H1 (cell line): Measurements from ENCODE around the gene HSPBAP1. TPM values are rescaled to one million over a fixed set of nuclear protein-coding genes. Genes with fewer than 3 reads are reported as not detected.

Experiments
- CTCF ChIA-PET: fragments of 300-600 bp; sonication (Branson Sonifier 250); formaldehyde crosslinking; loops from one replicate; lab custom pipeline; 2021; ENCODE audit not compliant: partially characterized antibody; lab: Charles Lee
- POLR2A ChIA-PET: fragments of 300-600 bp; sonication (Branson Sonifier 250); formaldehyde crosslinking; loops from one replicate; lab custom pipeline; 2021; ENCODE audit warnings: inconsistent platforms; ENCODE audit not compliant: partially characterized antibody; lab: Charles Lee
- DNase-seq, 2 experiments: peaks; one replicate each; pipeline versions ENCODE4 v3.0.0 to v3.0.0-alpha.2; 2010 to 2022; ENCODE audit warnings: low spot score in 2 of 2, low read depth in 1 of 2, mixed read lengths in 1 of 2
- FAIRE-seq: peaks from 2 replicates; lab custom pipeline; 2011; peaks lifted over from hg19 to GRCh38; lab: Jason Lieb, UNC
- H2AFZ ChIP-seq: 2 replicates; pipeline ENCODE4 v1.8.1; 2012; ENCODE audit warnings: low read length, inconsistent platforms
- H2AK5ac ChIP-seq: 2 replicates; pipeline ENCODE4 v1.6.1; 2013; ENCODE audit warnings: low read depth, low read length
- H2BK120ac ChIP-seq: replicated peaks from 2 replicates; pipeline ENCODE3; 2013; ENCODE audit warnings: low read depth, low read length, inconsistent platforms
- H2BK12ac ChIP-seq: 2 replicates; pipeline ENCODE4 v1.6.1; 2013; ENCODE audit warnings: low read depth, low read length
- H2BK15ac ChIP-seq: 2 replicates; pipeline ENCODE4 v1.6.1; 2013; ENCODE audit warnings: low read length
- H2BK20ac ChIP-seq: 2 replicates; pipeline ENCODE4 v1.6.1; 2013; ENCODE audit warnings: low read length
- H2BK5ac ChIP-seq: 2 replicates; pipeline ENCODE4 v1.6.1; 2013; ENCODE audit warnings: low read depth, low read length
- H3K14ac ChIP-seq: 2 replicates; pipeline ENCODE4 v1.6.1; 2013; ENCODE audit warnings: inconsistent platforms; ENCODE audit not compliant: insufficient read length
- H3K18ac ChIP-seq: 2 replicates; pipeline ENCODE4 v1.6.1; 2013; ENCODE audit warnings: low read length; ENCODE audit errors: extremely low read depth
- H3K23ac ChIP-seq: 2 replicates; pipeline ENCODE4 v1.6.1; 2013; ENCODE audit warnings: inconsistent platforms; ENCODE audit not compliant: insufficient read length
- H3K23me2 ChIP-seq: 2 replicates; pipeline ENCODE4 v1.6.1; 2013; ENCODE audit warnings: low read depth, low read length
- H3K27ac ChIP-seq: 2 replicates; pipeline ENCODE4 v1.6.1; 2011; ENCODE audit warnings: low read depth, low read length, inconsistent platforms
- H3K27me3 ChIP-seq, 4 experiments: replicated peaks in 1 of 4; 1 replicate in 1 of 4; 2 replicates in 3 of 4; pipeline versions ENCODE4 v1.6.1 to v1.8.1; 2011 to 2013; ENCODE audit warnings: low read length in 3 of 4, mild to moderate bottlenecking in 3 of 4, inconsistent platforms in 2 of 4, mixed read lengths in 2 of 4, moderate library complexity in 1 of 4; ENCODE audit not compliant: control insufficient read depth in 3 of 4, insufficient read depth in 3 of 4; ENCODE audit errors: extremely low read depth in 1 of 4
- H3K36me3 ChIP-seq, 4 experiments: 2 replicates each; pipeline versions ENCODE4 v1.6.1 to v1.8.1; 2011 to 2013; ENCODE audit warnings: mild to moderate bottlenecking in 4 of 4, low read length in 3 of 4, moderate library complexity in 2 of 4, control low read depth in 1 of 4, inconsistent platforms in 1 of 4; ENCODE audit not compliant: insufficient read depth in 4 of 4, control insufficient read depth in 2 of 4
- H3K4ac ChIP-seq: replicated peaks from 2 replicates; pipeline ENCODE3; 2013; ENCODE audit warnings: low read length, low read depth, mixed read lengths, inconsistent platforms; ENCODE audit not compliant: insufficient read length
- H3K4me1 ChIP-seq, 4 experiments: replicated peaks in 1 of 4; 1 replicate in 1 of 4; 2 replicates in 3 of 4; pipeline versions ENCODE4 v1.6.1 to v1.8.1; 2011 to 2013; ENCODE audit warnings: low read length in 3 of 4, inconsistent platforms in 2 of 4, mixed read lengths in 1 of 4; ENCODE audit not compliant: insufficient read depth in 4 of 4, control insufficient read depth in 3 of 4
- H3K4me2 ChIP-seq, 2 experiments: 2 replicates each; pipeline versions ENCODE4 v1.6.1 to v1.8.1; 2011 to 2013; ENCODE audit warnings: low read depth in 2 of 2, low read length in 2 of 2, control low read depth in 1 of 2, inconsistent platforms in 1 of 2, mild to moderate bottlenecking in 1 of 2; ENCODE audit not compliant: insufficient read depth in 1 of 2
- H3K4me3 ChIP-seq, 4 experiments: fragments of 200-600, 300-600 bp in 1 of 4; sonication (generic), shearing (Covaris generic), sonication (Bioruptor Twin) in 1 of 4; 2 replicates each; pipeline versions ENCODE4 v1.5.1 to v1.8.1; 2011 to 2016; ENCODE audit warnings: low read length in 4 of 4, low read depth in 3 of 4, control low read depth in 2 of 4, inconsistent platforms in 2 of 4, mild to moderate bottlenecking in 2 of 4, mixed read lengths in 1 of 4, moderate library complexity in 1 of 4; ENCODE audit not compliant: insufficient read depth in 2 of 4; ENCODE audit errors: extremely low read depth in 1 of 4
- H3K56ac ChIP-seq: replicated peaks from 2 replicates; pipeline ENCODE3; 2013; ENCODE audit warnings: low read depth, mild to moderate bottlenecking, mixed read lengths, low read length, inconsistent platforms; ENCODE audit not compliant: insufficient read length
- H3K79me1 ChIP-seq: 2 replicates; pipeline ENCODE4 v1.6.1; 2013; ENCODE audit warnings: low read depth, low read length, control low read depth
- H3K79me2 ChIP-seq, 2 experiments: 2 replicates each; pipeline versions ENCODE4 v1.6.1 to v1.8.1; 2012 to 2013; ENCODE audit warnings: low read length in 2 of 2, mild to moderate bottlenecking in 2 of 2, inconsistent platforms in 1 of 2; ENCODE audit not compliant: insufficient read depth in 2 of 2, control insufficient read depth in 1 of 2
- H3K9ac ChIP-seq, 4 experiments: replicated peaks in 1 of 4; 1 replicate in 1 of 4; 2 replicates in 3 of 4; pipeline versions ENCODE4 v1.6.1 to v1.8.1; 2011 to 2013; ENCODE audit warnings: low read depth in 3 of 4, low read length in 3 of 4, control low read depth in 2 of 4, mild to moderate bottlenecking in 2 of 4, moderate library complexity in 2 of 4, inconsistent platforms in 1 of 4; ENCODE audit errors: extremely low read depth in 1 of 4
- H3K9me3 ChIP-seq, 2 experiments: 2 replicates each; pipeline versions ENCODE4 v1.6.1 to v1.8.1; 2012 to 2013; ENCODE audit warnings: mild to moderate bottlenecking in 2 of 2, moderate library complexity in 2 of 2, control low read depth in 1 of 2, inconsistent platforms in 1 of 2, low read depth in 1 of 2, low read length in 1 of 2, mixed read lengths in 1 of 2; ENCODE audit not compliant: insufficient read depth in 2 of 2
- H4K20me1 ChIP-seq, 2 experiments: replicated peaks in 1 of 2; 2 replicates each; pipeline versions ENCODE3 to v1.8.1; 2011 to 2013; ENCODE audit warnings: inconsistent platforms in 2 of 2, low read length in 2 of 2, mild to moderate bottlenecking in 1 of 2; ENCODE audit not compliant: insufficient read depth in 2 of 2, control insufficient read depth in 1 of 2
- H4K5ac ChIP-seq: 2 replicates; pipeline ENCODE4 v1.6.1; 2013; ENCODE audit warnings: low read length, low read depth, mixed read lengths, inconsistent platforms; ENCODE audit not compliant: insufficient read length
- H4K8ac ChIP-seq: 2 replicates; pipeline ENCODE4 v1.8.0; 2013; ENCODE audit warnings: mild to moderate bottlenecking, moderate library complexity, low read length, inconsistent platforms; ENCODE audit not compliant: insufficient read depth; ENCODE audit errors: extremely low read depth
- H4K91ac ChIP-seq: replicated peaks from 2 replicates; pipeline ENCODE3; 2013; ENCODE audit warnings: low read length, mixed read lengths, inconsistent platforms; ENCODE audit not compliant: insufficient read length
- ASH2L ChIP-seq: fragments of 200-600, 300-600 bp; sonication (generic); IDR thresholded peaks from one replicate; pipeline ENCODE4 v1.7.1; 2017; ENCODE audit warnings: low read length
- ATF3 ChIP-seq: IDR thresholded peaks from 2 replicates; pipeline ENCODE4 v1.6.1; 2011; ENCODE audit warnings: low read depth, mild to moderate bottlenecking, low read length; ENCODE audit not compliant: insufficient read depth
- BRCA1 ChIP-seq: IDR thresholded peaks from 2 replicates; pipeline ENCODE4 v1.6.1; 2012; ENCODE audit warnings: low read depth, low read length, improper control_type of control experiment
- CBX5 ChIP-seq: fragments of 300-800, 300-1000 bp; sonication (generic); IDR thresholded peaks from 2 replicates; pipeline ENCODE4 v1.7.1; 2016; ENCODE audit warnings: antibody characterized with exemption, low read length, low read depth
- CHD1 ChIP-seq: IDR thresholded peaks from 2 replicates; pipeline ENCODE4 v1.6.1; 2012; ENCODE audit warnings: low read depth, low read length, improper control_type of control experiment
- CREB1 ChIP-seq: IDR thresholded peaks from 2 replicates; pipeline ENCODE4 v1.6.1; 2012; ENCODE audit warnings: inconsistent platforms
- HDAC6 ChIP-seq: IDR thresholded peaks from one replicate; pipeline ENCODE4 v1.7.1; 2012; ENCODE audit warnings: low read depth, mild to moderate bottlenecking, inconsistent platforms, low read length, moderate library complexity
- RBBP5 ChIP-seq: IDR thresholded peaks from 2 replicates; pipeline ENCODE4 v1.7.1; 2012; ENCODE audit warnings: low read depth, mild to moderate bottlenecking, inconsistent platforms, low read length, moderate library complexity, borderline replicate concordance
- RXRA ChIP-seq: IDR thresholded peaks from 2 replicates; pipeline ENCODE4 v1.6.1; 2011; ENCODE audit warnings: low read depth, mild to moderate bottlenecking, low read length, moderate library complexity; ENCODE audit not compliant: insufficient read depth
- SIRT6 ChIP-seq: IDR thresholded peaks from one replicate; pipeline ENCODE4 v1.7.1; 2012; ENCODE audit warnings: low read length, inconsistent platforms
- SP1 ChIP-seq: IDR thresholded peaks from 2 replicates; pipeline ENCODE4 v1.6.1; 2011; ENCODE audit warnings: low read depth, low read length
- SP4 ChIP-seq: IDR thresholded peaks from 2 replicates; pipeline ENCODE4 v1.6.1; 2012; ENCODE audit warnings: low read length, inconsistent platforms
- SRF ChIP-seq: IDR thresholded peaks from 2 replicates; pipeline ENCODE4 v1.6.1; 2011; ENCODE audit warnings: mild to moderate bottlenecking, low read depth, low read length, moderate library complexity
- TCF12 ChIP-seq: IDR thresholded peaks from 2 replicates; pipeline ENCODE4 v1.6.1; 2011; ENCODE audit warnings: low read depth, mild to moderate bottlenecking, low read length
- TEAD4 ChIP-seq: IDR thresholded peaks from 2 replicates; pipeline ENCODE4 v1.6.1; 2012; ENCODE audit warnings: low read depth, low read length, inconsistent platforms, mixed read lengths
- WGBS, 2 experiments: shearing (Covaris generic) in 1 of 2; methylation state at CpG; one replicate each; pipeline versions ENCODE4 v1.1.6 to v1.1.7; 2013 to 2015; ENCODE audit warnings: low lambda C conversion rate in 2 of 2, mixed read lengths in 2 of 2, inconsistent platforms in 1 of 2, low coverage in 1 of 2, missing lambda C conversion rate in 1 of 2; ENCODE audit not compliant: insufficient replicate concordance in 2 of 2, insufficient coverage in 1 of 2, insufficient read length in 1 of 2; ENCODE audit errors: extremely low coverage in 1 of 2, missing lambda C conversion rate in 1 of 2; 5-methylcytosine and 5-hydroxymethylcytosine counted together
- polyA plus RNA-seq, 7 experiments: library from polyadenylated mRNA; depleted of rRNA in 3 of 7; stranded (reverse) in 5 of 7; unstranded in 2 of 7; fragments of >200 nt in 5 of 7; fragments of 200-250 nt in 2 of 7; gene quantifications; 1 replicate in 5 of 7; 2 replicates in 1 of 7; 4 replicates in 1 of 7; pipeline versions ENCODE4 v1.2.1 to v1.2.3, GENCODE V29; 2011 to 2013; ENCODE audit warnings: missing spikeins in 2 of 7, mixed read lengths in 2 of 7
- total RNA-seq: library from RNA; stranded (reverse); fragmentation: NEBNext Ultra II Directional; extraction: Animal tissue kit (Norgen Biotek cat#: 25700); gene quantifications from 2 replicates; pipeline ENCODE4 v1.2.1, GENCODE V29; 2021

The HSPBAP1 gene
- total and polyA plus RNA-seq, 2 of the 8 experiments (the other 6 are each of a cell fraction or from before 2014, with no cell fraction given), result 7.5 to 8.3 TPM

DNA sequence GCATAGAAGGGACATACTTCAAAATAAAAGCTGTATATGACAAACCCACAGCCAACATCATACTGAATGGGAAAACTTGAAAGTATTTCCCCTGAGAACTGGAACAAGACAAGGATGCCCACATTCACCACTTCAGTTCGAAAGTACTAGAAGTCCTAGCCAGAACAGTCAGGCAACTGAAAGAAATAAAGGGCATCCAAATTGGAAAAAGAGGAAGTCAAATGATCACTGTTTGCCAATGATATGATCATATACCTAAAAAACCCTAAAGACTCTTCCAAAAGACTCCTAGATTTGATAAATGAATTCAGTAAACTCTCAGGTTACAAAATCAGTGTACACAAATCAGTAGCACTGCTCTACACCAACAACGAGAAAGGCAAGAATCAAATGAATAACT is 42.0 kb upstream of the HSPBAP1 start:
- Histone ChIP-seq H4K5ac (no peak overlapping the region), H2AK5ac (no peak overlapping the region), H3K79me2 (no peaks in the 10 kb centered on the region), H4K20me1 (no peaks in the 10 kb centered on the region), H4K91ac (no peak overlapping the region), H3K4me1 (no peaks in the 10 kb centered on the region), H3K9me3 (no peaks in the 10 kb centered on the region), H2AFZ (no peak overlapping the region), H3K27me3 (no peaks in the 10 kb centered on the region), H3K4me3 (no peak overlapping the region), H3K27ac (no peak overlapping the region), H3K14ac (no peak overlapping the region), H2BK12ac (no peak overlapping the region), H2BK15ac (no peak overlapping the region), H3K36me3 (no peaks in the 10 kb centered on the region), H3K18ac (no peak overlapping the region), H2BK120ac (no peak overlapping the region), H3K23ac (no peak overlapping the region), H3K79me1 (no peaks in the 10 kb centered on the region), H3K56ac (no peak overlapping the region), H3K23me2 (no peaks in the 10 kb centered on the region), H3K4ac (no peak overlapping the region), H4K8ac (no peak overlapping the region), H2BK5ac (no peak overlapping the region), H3K4me2 (no peak overlapping the region), H2BK20ac (no peak overlapping the region), H3K9ac (no peak overlapping the region)
- ChIA-PET CTCF (interaction anchor here (1.6 kb wide), 1 partner anchor 13 kb away, joined by 3 read pairs; no protein-coding TSS in a partner anchor), POLR2A (interaction anchor here (1.0 to 1.2 kb wide), 2 partner anchors 12 to 42 kb away, joined by 3 read pairs; partner anchors contain the start of gene HSPBAP1)
- no peak for TF ChIP-seq HDAC6
- no peak for TF ChIP-seq SIRT6
- no peak for TF ChIP-seq TEAD4
- TF ChIP-seq CHD1, result no peak
- TF ChIP-seq TCF12, result no peak
- TF ChIP-seq SP1, result no peak
- no peak for TF ChIP-seq SP4
- TF ChIP-seq RXRA, result no peak
- no peak for TF ChIP-seq BRCA1
- no peak for TF ChIP-seq CBX5
- no peak for TF ChIP-seq SRF
- no peak for TF ChIP-seq CREB1
- no peak for TF ChIP-seq ATF3
- TF ChIP-seq RBBP5, result no peak
- TF ChIP-seq ASH2L, result no peak
- no peak for DNase-seq
- no peak for FAIRE-seq
- whole genome bisulfite sequencing, 2 experiments, result 94% methylated on average over 2 of the region's 2 CpGs; no CpG with 5 or more reads in 1 of the 2 experiments
